ENCODE measurements around the gene CDRT4.

Gene CDRT4

DNA sequence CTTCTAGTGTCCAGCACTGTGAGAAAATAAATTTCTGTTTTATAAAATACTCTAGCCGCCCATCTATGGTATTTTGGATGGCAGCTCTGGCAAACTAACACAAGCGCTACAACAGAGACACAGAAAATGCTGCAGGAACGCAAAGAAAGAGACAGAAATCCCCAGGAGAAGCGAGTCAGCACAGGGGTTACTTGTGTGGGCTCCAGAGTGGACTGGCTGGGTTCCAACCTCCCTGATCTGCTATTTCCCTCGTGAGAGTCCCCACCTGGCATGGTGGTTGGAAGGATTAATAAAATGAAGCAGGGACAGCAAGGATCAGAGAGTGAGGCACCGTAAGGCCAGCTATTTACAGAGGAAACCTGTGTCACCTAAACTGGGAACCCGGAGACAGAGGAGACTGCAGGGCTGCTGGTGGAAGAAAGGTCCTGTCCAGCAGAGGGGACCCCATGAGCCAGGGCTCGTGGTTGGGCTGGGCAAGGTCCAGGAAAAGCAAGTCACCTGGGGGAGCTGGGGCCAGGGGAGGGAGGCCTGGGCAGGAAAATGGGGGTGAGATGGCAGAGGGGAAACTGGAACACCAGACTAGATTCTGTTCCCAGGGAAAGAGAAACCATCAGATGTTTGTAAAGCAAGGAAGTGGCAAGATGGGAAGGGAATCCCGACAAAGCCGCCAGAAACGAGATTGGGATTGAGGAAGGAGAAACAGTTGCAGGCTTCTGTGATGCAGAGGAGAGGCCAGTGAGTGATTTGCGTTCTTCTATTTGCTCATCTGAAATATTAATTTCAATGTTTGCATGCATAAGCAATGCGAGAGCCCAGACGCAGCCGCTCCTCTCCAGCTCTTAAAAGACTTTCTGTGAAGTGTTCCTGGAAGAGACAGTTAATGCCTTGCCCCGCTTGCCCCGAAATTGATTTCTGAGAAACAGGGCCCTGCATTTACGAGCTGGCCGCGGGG lies 63.0 kb downstream of the CDRT4 start:
- peak; percentile 58 for DNase-seq (ENCODE audit: low read depth)
- TF ChIP-seq, protein P1, sequence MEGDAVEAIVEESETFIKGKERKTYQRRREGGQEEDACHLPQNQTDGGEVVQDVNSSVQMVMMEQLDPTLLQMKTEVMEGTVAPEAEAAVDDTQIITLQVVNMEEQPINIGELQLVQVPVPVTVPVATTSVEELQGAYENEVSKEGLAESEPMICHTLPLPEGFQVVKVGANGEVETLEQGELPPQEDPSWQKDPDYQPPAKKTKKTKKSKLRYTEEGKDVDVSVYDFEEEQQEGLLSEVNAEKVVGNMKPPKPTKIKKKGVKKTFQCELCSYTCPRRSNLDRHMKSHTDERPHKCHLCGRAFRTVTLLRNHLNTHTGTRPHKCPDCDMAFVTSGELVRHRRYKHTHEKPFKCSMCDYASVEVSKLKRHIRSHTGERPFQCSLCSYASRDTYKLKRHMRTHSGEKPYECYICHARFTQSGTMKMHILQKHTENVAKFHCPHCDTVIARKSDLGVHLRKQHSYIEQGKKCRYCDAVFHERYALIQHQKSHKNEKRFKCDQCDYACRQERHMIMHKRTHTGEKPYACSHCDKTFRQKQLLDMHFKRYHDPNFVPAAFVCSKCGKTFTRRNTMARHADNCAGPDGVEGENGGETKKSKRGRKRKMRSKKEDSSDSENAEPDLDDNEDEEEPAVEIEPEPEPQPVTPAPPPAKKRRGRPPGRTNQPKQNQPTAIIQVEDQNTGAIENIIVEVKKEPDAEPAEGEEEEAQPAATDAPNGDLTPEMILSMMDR (conservative IDR thresholded peaks at IDR 0.05; ENCODE audit: control insufficient read depth, insufficient read depth, low read depth, low read length), result no peak
- H3K4me3 ChIP-seq (ENCODE audit: control insufficient read depth, low read depth, low read length), result no peak overlapping the region

DNA sequence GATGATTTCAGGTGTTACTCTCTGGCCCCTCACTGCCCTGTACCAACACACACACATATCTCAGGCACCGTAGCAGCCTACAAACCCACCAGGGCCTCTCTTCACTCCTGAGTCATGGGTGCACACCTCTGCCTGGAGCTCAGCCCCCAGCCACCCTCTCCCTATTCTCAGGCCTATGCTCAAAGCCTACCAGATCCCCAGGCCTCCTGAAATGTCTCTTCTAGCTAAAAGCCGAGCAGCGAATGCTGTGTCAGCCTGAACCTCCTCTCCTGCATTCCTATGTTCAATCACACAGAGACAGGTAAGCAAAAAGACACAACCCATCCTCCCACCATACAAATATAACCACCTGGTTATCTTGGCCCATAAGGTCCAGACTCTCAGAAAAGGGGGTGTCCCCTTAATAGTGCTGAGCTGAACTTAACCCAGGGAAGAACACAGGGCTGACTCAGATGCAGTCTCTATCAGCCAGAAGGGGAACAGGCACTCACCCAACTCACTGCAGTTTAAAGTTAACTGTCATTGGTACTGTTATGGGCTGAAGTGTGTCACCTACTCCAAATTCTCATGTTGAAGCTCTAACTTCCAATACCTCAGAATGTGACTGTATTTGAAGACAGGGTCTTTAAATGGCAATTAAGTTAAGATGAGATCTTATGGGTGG lies 64.0 kb downstream of the CDRT4 start:
- TF ChIP-seq, protein P1 (conservative IDR thresholded peaks at IDR 0.05; ENCODE audit: control insufficient read depth, insufficient read depth, low read depth, low read length), result no peak
- peak; percentile 31 for DNase-seq (ENCODE audit: low read depth)
- H3K4me3 ChIP-seq (ENCODE audit: control insufficient read depth, low read depth, low read length), result no peak overlapping the region

DNA sequence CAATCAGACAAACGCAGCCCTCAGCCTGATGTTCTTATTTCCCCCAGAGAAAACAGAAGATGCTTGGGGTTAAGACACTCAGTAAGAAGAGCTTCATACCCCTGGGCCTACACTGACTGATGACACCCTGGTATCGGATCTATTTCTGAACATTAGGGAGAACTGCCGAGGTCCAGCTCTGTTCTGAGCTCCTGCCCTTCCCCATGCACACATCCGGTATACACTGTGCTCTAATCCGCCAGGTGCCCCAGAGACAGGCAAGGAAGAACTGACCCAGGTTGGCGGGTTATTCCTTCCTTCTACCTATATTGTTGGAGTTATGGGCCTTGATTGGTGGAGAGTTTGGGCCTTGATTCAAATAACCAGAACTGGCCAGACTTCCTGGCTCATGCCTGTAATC lies 68.0 kb downstream of the CDRT4 start:
- no peak for DNase-seq (ENCODE audit: low read depth)
- H3K4me3 ChIP-seq (ENCODE audit: control insufficient read depth, low read depth, low read length), result no peak overlapping the region
- TF ChIP-seq, protein P1 (conservative IDR thresholded peaks at IDR 0.05; ENCODE audit: control insufficient read depth, insufficient read depth, low read depth, low read length), result no peak

DNA sequence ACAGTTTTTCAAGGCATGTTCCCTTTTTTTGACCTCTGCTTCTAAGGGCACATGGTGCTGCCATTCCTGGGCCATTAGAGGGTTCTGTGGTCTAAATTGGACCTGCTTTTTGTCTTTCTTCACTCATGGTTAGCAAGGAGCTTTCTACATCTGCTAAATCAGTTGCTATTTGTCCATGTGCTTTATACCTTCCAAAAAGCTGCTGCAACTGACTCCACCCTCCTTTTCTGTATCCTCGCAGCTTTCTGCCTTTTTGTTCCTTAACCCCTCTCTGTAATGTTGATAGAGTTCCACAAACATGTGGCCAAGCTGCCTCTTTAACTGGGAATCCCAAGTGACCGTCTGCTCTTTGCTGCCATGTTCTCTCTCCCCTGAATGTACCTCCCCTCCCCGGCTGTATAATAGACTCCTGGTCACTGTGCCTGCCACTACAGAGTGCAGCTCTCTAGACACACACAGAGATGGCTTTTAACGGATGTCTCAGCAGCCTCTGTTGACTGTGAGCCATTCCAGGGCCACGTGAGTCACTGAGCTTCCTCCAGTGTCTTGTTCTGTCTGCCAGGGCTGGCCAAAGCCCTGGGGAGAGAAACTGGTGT lies 68.6 kb downstream of the CDRT4 start:
- no peak overlapping the region for H3K4me3 ChIP-seq (ENCODE audit: control insufficient read depth, low read depth, low read length)
- DNase-seq (ENCODE audit: low read depth), result peak; percentile 68
- TF ChIP-seq, protein P1 (conservative IDR thresholded peaks at IDR 0.05; ENCODE audit: control insufficient read depth, insufficient read depth, low read depth, low read length), result no peak

DNA sequence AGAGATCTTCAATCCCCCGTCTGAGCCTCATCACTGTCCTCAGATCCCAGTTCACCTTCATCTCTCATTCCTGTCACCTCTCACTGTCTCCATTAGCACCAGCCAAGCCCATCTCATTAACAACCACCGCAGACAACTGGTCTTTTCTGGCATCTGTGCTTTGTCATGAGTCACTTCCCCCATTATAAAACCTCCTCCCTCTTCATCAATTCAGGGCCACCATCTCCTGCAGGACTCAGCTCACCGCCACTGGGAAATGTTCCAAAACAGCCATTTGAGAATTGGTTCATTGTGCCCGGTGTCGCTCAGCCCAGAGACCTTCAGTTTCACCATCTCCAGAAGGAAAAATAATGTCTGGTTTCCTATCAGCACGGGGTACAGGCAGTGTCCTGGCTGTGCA lies 69.1 kb downstream of the CDRT4 start:
- H3K4me3 ChIP-seq (ENCODE audit: control insufficient read depth, low read depth, low read length), result no peak overlapping the region
- DNase-seq (ENCODE audit: low read depth), result peak; percentile 66
- TF ChIP-seq, protein P1 (conservative IDR thresholded peaks at IDR 0.05; ENCODE audit: control insufficient read depth, insufficient read depth, low read depth, low read length), result no peak

DNA sequence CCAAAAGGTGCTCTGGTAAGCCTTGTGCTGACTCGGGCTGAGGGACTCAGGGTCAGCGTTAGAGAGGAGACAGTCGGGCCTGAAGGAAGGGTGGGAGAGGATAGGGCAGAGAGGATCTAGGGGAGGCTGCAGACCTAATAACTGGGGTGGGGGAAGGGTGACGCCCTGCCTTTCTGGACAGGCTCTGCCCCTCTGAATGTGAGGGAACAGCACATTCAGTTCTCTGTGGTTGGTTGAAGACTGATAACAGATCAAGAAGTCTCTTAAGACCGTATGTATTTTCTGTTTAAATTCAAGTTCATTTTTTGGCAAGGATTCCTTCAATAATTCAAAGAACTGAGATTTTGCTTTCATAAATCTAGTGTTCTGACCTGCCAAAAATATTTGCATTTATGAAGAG lies 69.8 kb downstream of the CDRT4 start:
- no peak overlapping the region for H3K4me3 ChIP-seq (ENCODE audit: control insufficient read depth, low read depth, low read length)
- TF ChIP-seq, protein P1 (conservative IDR thresholded peaks at IDR 0.05; ENCODE audit: control insufficient read depth, insufficient read depth, low read depth, low read length), result no peak
- DNase-seq (ENCODE audit: low read depth), result no peak
